Heart left ventricle (tissue), 16 donors: ENCODE measurements around the gene FAM98A. TPM values are rescaled to one million over a fixed set of nuclear protein-coding genes. Genes with fewer than 3 reads are reported as not detected.

ENCODE experiments used
- ATAC-seq, 4 donors: fragments of 200-7000 bp; cut with Tn5 transposase; one replicate each; pipeline ENCODE4 v1.9.1; 2020 to 2022; ENCODE audit warnings: moderate library complexity in 4 of 4, mild to moderate bottlenecking in 3 of 4, moderate number of reproducible peaks in 1 of 4
- DNase-seq, 5 donors: peaks; one replicate each; pipeline ENCODE4 v3.0.0-alpha.2; 2020
- H3K27ac ChIP-seq, 12 donors: fragments of 200-600 bp; sonication (generic) in 4 of 12; one replicate each; pipeline versions ENCODE4 v1.5.0 to v1.8.0; 2016 to 2022; ENCODE audit warnings: mild to moderate bottlenecking in 2 of 12
- H3K27me3 ChIP-seq, 9 donors: fragments of 200-600 bp; sonication (generic) in 2 of 9; one replicate each; pipeline versions ENCODE4 v1.5.1 to v1.8.0; 2016 to 2022; ENCODE audit warnings: mild to moderate bottlenecking in 3 of 9
- H3K36me3 ChIP-seq, 9 donors: fragments of 200-600 bp; sonication (generic) in 2 of 9; one replicate each; pipeline versions ENCODE4 v1.5.0 to v1.8.0; 2018 to 2022; ENCODE audit warnings: mild to moderate bottlenecking in 2 of 9
- H3K4me1 ChIP-seq, 12 donors: fragments of 200-600 bp; sonication (generic) in 4 of 12; one replicate each; pipeline versions ENCODE4 v1.5.0 to v1.8.0; 2016 to 2022; ENCODE audit warnings: mild to moderate bottlenecking in 3 of 12
- H3K4me3 ChIP-seq, 12 donors: fragments of 200-600 bp; sonication (generic) in 4 of 12; one replicate each; pipeline versions ENCODE4 v1.5.0 to v1.8.0; 2017 to 2022; ENCODE audit warnings: mild to moderate bottlenecking in 9 of 12, moderate library complexity in 4 of 12
- H3K9me3 ChIP-seq, 12 donors: fragments of 200-600 bp; sonication (generic) in 4 of 12; one replicate each; pipeline versions ENCODE4 v1.5.0 to v1.8.0; 2016 to 2022; ENCODE audit warnings: mild to moderate bottlenecking in 1 of 12
- POLR2A ChIP-seq, 2 donors: fragments of 450-650 bp; IDR thresholded peaks; one replicate each; pipeline ENCODE4 v1.6.1; 2017; ENCODE audit warnings: antibody characterized with exemption in 2 of 2, mild to moderate bottlenecking in 2 of 2, moderate library complexity in 2 of 2
- WGBS, 4 donors: extraction: QIAGEN DNeasy Blood & Tissue Kit in 2 of 4; methylation state at CpG; one replicate each; pipeline versions ENCODE4 v1.1.5 to v1.1.7; 2013 to 2018; 5-methylcytosine and 5-hydroxymethylcytosine counted together
- intact Hi-C, 10 donors: fragments of 100-400 bp; cut with DNase I; formaldehyde crosslinking; loops; one replicate each; pipeline versions ENCODE4 v1.11.1 to v1.14.2; 2022
- long read RNA-seq, 3 donors: library from polyadenylated mRNA; unstranded; transcript quantifications; one replicate each; pipeline ENCODE4 v2.0.0, GENCODE V29; 2020 to 2021
- polyA plus RNA-seq, 2 donors: library from polyadenylated mRNA; stranded (reverse); fragments of 200-250 nt; gene quantifications; one replicate each; pipeline ENCODE4 v1.2.3, GENCODE V29; 2013
- total RNA-seq, 9 donors: library from RNA; depleted of rRNA in 2 of 9; stranded (reverse); fragments of >200 nt in 2 of 9; fragmentation: NEBNext Ultra II Directional in 3 of 9; extraction: Animal tissue kit (Norgen Biotek cat#: 25700) in 3 of 9; gene quantifications; one replicate each; pipeline versions ENCODE4 v1.1.0 to v1.2.4, GENCODE V29; 2016 to 2023
- TF ChIP-seq, protein P1 (sequence below), 12 donors: fragments of 200-600 bp; sonication (generic) in 4 of 12; IDR thresholded peaks; one replicate each; pipeline versions ENCODE4 v1.5.0 to v1.8.0; 2018 to 2022; ENCODE audit warnings: antibody characterized with exemption in 12 of 12, mild to moderate bottlenecking in 5 of 12
- donor health status: ischemic (EF 13 %, LVEDD 7.1; RV severe dilation, severe dysfunction).
- donor health status: healthy with polysubstance abuse.
- donor health status: DM: no; HTN: yes; CAD: no.
- donor health status: DM: no; HTN: no; CAD: no.
- donor health status: ischemic (EF 25% LVEDD 6.9; RV normal size, moderate dysfunction).
- donor health status: ischemic (EF 25% LVEDD 5.7; RV mildly dilated, moderate dysfunction).
- donor health status: healthy.
- donor health status: DM: yes; HTN: yes; CAD: no.
- donor health status: ischemic (EF 35%, LVEDD 5.7; RV mildly dilated, moderate dysfunction).
- donor health status: nonischemic (EF 11% LVEDD 7.7; RV severe dilation, severe dysfunction).
- donor health status: DM: yes; HTN: yes; CAD: no.
- donor health status: PGD.
- donor health status: ischemic (EF 29% LVEDD 5.4; RV normal size, mild dysfunction).
- donor health status: nonischemic (EF 23%, LVEDD 6.1; RV moderate dilation, normal function).

The FAM98A gene
- total RNA-seq (10 to 100 TPM; 34.2 to 93.2 (median 66.4) TPM), polyA plus RNA-seq (100 to 1,000 TPM in 1 of 2 donors, 10 to 100 TPM in 1; 41.4 to 106 TPM)
- long read RNA-seq, donor 1, transcript FAM98A-201 (8 exons, 2,816 nt): major isoform, 13 of 26 reads
- long read RNA-seq, donor 1, partial matches to known transcripts: 7 of 26 reads
- long read RNA-seq, donor 1, other reads (novel, unspliced or antisense): 6 of 26 reads
- long read RNA-seq, donor 2, transcript FAM98A-201 (8 exons, 2,816 nt): major isoform, 17 of 35 reads
- long read RNA-seq, donor 2, partial matches to known transcripts: 7 of 35 reads
- long read RNA-seq, donor 2, other reads (novel, unspliced or antisense): 8 of 35 reads
- long read RNA-seq, donor 3, transcript FAM98A-201 (8 exons, 2,816 nt): major isoform, 16 of 26 reads
- long read RNA-seq, donor 3, partial matches to known transcripts: 5 of 26 reads
- long read RNA-seq, donor 3, other reads (novel, unspliced or antisense): 5 of 26 reads

GRCh38 chr2:33599175-33599942, at the start of gene FAM98A:
FAM98A (minus strand) TSS chr2:33599299; CDS start chr2:33599221, 78 bp downstream.
- Histone ChIP-seq H3K4me3 (peak within 1 kb of the TSS; percentile 64 to 95 (median 83)), H3K27ac (peak within 1 kb of the TSS; percentile 55 to 93 (median 85)), H3K4me1 (peaks cover 0 to 33% (median 16%) of the 10 kb centered on the region in 12 donors), H3K36me3 (peaks cover 0 to 11% (median 9%) of the 10 kb centered on the region in 9 donors), H3K9me3 (no peaks in the 10 kb centered on the region), H3K27me3 (no peaks in the 10 kb centered on the region)
- 0 to 1% (median 1%) methylated on average over 21 to 56 of the region's 56 CpGs for WGBS, 4 donors
- DNase-seq (peak; percentile 99 to 100 (median 100)), ATAC-seq (peak; percentile 97 to 98 (median 98))
- intact Hi-C loops: no loop called here
- TF ChIP-seq, protein P1, sequence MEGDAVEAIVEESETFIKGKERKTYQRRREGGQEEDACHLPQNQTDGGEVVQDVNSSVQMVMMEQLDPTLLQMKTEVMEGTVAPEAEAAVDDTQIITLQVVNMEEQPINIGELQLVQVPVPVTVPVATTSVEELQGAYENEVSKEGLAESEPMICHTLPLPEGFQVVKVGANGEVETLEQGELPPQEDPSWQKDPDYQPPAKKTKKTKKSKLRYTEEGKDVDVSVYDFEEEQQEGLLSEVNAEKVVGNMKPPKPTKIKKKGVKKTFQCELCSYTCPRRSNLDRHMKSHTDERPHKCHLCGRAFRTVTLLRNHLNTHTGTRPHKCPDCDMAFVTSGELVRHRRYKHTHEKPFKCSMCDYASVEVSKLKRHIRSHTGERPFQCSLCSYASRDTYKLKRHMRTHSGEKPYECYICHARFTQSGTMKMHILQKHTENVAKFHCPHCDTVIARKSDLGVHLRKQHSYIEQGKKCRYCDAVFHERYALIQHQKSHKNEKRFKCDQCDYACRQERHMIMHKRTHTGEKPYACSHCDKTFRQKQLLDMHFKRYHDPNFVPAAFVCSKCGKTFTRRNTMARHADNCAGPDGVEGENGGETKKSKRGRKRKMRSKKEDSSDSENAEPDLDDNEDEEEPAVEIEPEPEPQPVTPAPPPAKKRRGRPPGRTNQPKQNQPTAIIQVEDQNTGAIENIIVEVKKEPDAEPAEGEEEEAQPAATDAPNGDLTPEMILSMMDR (IDR thresholded peaks at IDR 0.05): peak in 7 of 12 donors; percentile 10 to 43 (median 34)
- TF ChIP-seq POLR2A (IDR thresholded peaks at IDR 0.05): peak in 1 of 2 donors; percentile 65

DNA sequence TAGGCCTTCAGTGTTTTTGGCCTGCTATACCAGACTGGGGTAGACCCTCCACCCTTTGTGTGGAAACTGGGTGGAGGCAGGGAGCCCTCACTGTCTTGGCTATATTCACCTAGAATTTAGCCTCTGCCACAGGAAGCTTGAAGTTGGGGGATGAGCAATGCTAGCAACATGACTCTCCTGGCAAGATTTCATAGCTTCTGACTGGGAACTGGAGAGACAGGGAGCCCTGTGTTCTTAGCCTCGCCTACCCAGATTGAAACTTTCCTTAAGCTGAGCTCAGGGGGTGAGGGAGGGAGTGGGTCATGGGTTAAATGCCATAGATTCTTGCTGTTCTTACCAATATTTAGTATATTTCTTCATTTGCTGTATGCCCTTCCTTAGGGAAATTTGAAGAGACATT, 46.8 kb upstream of the FAM98A start:
- Histone ChIP-seq H3K36me3 (no peaks in the 10 kb centered on the region), H3K4me3 (no peak overlapping the region), H3K9me3 (peaks cover 0 to 18% (median 0%) of the 10 kb centered on the region in 12 donors), H3K27me3 (no peaks in the 10 kb centered on the region), H3K27ac (no peak overlapping the region), H3K4me1 (no peaks in the 10 kb centered on the region)
- no peak for ATAC-seq
- intact Hi-C loops: no loop called here
- TF ChIP-seq, protein P1 (IDR thresholded peaks at IDR 0.05): no peak
- DNase-seq: no peak
- WGBS, 4 donors: 62 to 87% (median 73%) methylated on average over 1 of the region's 1 CpG

- intact Hi-C loops: no loop called here
- H3K4me1 ChIP-seq: no peaks in the 10 kb centered on the region
These were observed 45.1 kb upstream of the FAM98A start for GRCh38 chr2:33644215-33644614.

More at GRCh38 chr2:33644215-33644614, 45.1 kb upstream of the FAM98A start:
- Histone ChIP-seq H3K27ac (no peak overlapping the region), H3K4me3 (no peak overlapping the region), H3K27me3 (no peaks in the 10 kb centered on the region), H3K36me3 (no peaks in the 10 kb centered on the region), H3K9me3 (peaks cover 0 to 18% (median 0%) of the 10 kb centered on the region in 12 donors)
- ATAC-seq: no peak
- DNase-seq: no peak
- no peak for TF ChIP-seq POLR2A (IDR thresholded peaks at IDR 0.05)
- TF ChIP-seq, protein P1 (IDR thresholded peaks at IDR 0.05): no peak
- 94 to 100% (median 98%) methylated on average over 2 of the region's 2 CpGs for WGBS, 4 donors
